Measurements from ENCODE around the gene GLG1. TPM values are rescaled to one million over a fixed set of nuclear protein-coding genes. Genes with fewer than 3 reads are reported as not detected.

GLG1 gene
- total RNA-seq, 1 donor: 119 TPM

DNA sequence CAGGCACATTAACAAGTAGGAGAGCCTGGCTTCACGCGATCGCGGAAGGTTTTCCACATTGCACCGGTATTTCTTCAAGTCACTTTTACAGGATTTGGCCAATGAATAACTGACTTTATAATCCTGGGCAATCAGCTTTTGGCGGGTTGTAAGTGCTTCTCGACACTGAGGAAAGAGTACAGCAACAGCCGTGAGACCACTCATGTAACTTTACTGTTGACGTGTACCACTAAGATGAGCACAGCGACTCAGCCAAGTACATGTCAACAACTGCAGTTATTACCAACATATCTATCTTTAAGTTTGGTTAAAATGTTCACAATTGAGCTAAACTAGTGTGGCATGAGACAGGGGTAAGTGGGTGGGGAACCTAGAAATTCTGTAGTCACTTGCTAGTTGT, 113.9 kb downstream of the GLG1 start:
- H3K4me3 ChIP-seq (ENCODE audit: low read depth, low read length): no peak overlapping the region
- DNase-seq (ENCODE audit: low read depth): no peak
- TF ChIP-seq, protein P1, sequence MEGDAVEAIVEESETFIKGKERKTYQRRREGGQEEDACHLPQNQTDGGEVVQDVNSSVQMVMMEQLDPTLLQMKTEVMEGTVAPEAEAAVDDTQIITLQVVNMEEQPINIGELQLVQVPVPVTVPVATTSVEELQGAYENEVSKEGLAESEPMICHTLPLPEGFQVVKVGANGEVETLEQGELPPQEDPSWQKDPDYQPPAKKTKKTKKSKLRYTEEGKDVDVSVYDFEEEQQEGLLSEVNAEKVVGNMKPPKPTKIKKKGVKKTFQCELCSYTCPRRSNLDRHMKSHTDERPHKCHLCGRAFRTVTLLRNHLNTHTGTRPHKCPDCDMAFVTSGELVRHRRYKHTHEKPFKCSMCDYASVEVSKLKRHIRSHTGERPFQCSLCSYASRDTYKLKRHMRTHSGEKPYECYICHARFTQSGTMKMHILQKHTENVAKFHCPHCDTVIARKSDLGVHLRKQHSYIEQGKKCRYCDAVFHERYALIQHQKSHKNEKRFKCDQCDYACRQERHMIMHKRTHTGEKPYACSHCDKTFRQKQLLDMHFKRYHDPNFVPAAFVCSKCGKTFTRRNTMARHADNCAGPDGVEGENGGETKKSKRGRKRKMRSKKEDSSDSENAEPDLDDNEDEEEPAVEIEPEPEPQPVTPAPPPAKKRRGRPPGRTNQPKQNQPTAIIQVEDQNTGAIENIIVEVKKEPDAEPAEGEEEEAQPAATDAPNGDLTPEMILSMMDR (IDR thresholded peaks at IDR 0.05; ENCODE audit: insufficient read depth, low read length): no peak

DNA sequence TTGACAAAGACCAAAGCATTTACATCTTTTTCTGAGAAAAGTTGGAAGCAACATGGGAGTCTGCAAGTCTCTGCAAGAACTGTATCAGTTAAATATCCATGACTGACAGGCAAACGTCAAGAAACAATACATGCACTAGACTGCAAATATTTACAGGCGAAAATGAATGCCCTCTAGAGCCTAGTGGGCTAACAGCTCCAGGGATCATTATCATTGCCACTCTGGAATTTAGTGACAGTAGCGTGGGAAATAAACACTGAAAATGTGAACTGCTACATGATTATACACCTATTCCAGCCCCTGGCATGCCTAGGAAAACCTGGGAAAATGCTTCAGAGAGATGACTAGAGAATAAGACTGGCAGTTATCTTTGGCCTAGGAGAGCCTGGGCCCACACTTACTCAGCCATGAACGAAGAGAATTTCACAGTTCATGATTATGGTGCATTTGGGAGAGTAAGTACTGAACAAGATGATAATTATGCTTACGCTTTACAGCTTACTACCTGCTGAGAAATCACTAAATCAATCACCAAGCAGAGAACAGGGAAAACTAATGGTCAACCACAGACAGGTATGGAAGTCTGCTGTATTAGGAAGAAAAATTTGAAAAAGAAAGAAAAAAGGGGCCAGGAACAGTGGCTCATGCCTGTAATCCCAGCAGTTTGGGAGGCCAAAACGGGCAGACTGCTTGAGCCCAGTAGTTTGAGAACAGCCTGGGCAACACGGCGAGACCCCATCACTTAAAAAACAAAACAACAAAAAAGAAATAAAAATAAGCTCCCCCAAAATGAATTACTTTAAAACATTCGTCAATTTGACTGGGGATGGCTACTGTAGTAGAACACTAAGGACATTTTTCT, 119.0 kb downstream of the GLG1 start:
- TF ChIP-seq, protein P1 (IDR thresholded peaks at IDR 0.05; ENCODE audit: insufficient read depth, low read length): no peak
- DNase-seq (ENCODE audit: low read depth): no peak
- no peak overlapping the region for H3K4me3 ChIP-seq (ENCODE audit: low read depth, low read length)

DNA sequence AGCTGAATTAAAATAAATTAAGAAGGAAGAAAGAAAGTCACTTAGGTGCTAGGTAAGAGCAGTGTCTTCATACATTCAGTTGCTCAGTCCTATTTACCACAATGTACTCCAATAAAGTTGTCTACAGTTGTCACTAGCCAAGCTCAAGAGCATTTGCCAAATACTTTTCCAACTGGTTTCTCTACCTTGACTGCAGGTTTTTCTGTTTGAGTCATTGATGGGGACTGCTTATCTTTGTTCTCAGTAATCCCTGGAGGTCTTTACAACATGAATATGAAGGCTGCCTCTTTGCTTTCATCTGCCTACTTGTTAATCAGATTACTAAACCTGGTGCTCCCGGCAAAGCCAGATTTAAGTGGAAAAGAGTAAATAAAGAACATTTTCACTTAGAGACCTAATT, 121.0 kb downstream of the GLG1 start:
- TF ChIP-seq, protein P1 (IDR thresholded peaks at IDR 0.05; ENCODE audit: insufficient read depth, low read length): no peak

DNA sequence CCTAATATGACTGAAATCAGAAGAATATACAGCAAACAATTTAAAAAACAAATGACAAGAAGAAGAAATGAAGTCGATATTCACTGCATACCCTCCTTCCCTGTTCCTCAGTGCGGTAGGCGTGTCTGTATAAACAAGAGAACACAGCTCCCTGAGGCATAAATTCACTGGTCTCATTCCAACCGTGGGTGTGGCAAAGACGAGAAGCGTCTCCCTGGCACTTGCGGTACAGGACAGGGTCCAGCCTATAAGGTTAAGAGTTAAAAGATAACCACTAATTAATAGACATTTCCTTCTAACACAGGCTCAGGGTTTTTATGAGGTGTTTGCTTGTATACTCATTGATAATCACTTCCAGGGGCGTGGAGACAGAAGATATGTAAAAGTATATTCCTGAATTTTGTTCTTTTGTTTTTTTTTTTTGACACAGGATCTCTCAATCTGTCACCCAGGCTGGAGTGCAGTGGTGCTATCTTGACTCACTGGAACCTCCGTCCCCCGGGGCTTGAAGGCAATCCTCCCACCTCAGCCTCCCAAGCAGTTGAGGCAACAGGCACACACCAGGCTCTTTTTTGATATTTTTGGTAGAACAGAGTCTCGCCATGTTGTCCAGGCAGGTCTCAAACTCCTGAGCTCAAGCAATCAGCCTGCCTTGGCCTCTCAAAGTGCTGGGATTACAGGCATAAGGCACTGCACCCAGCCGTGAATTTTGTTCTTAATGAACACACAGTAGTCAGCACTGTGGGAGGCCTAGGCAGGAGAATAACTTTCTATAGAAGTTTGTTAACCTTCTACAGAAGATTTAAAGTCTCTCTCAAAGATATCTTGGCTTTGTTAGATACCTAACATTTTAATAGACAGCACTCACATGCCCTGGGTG, 126.5 kb downstream of the GLG1 start:
- peak; percentile 62 for DNase-seq (ENCODE audit: low read depth)
- TF ChIP-seq, protein P1 (IDR thresholded peaks at IDR 0.05; ENCODE audit: insufficient read depth, low read length): no peak
- no peak overlapping the region for H3K4me3 ChIP-seq (ENCODE audit: low read depth, low read length)

More for the DNA sequence above, 121.0 kb downstream of the GLG1 start:
- DNase-seq (ENCODE audit: low read depth): no peak
- H3K4me3 ChIP-seq (ENCODE audit: low read depth, low read length): no peak overlapping the region

DNA sequence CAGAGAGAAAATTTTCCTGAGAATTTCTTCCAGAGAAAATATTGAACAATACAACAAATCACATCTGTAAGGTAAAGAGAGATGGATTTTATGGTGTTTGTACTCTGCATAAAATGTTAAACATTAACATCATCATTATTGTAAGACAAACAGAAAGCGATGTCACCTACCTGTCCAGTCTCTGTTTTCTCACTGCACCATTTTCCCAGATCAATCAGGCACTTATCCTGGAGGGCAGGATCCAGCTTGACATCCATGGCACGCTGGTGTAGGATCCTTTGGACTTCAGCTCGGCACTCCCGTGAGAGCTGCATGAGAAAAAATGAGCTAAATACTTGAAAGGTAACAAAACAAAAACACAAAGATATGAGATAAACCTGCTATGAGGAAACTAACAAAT, 129.7 kb downstream of the GLG1 start:
- H3K4me3 ChIP-seq (ENCODE audit: low read depth, low read length): no peak overlapping the region
- TF ChIP-seq, protein P1 (IDR thresholded peaks at IDR 0.05; ENCODE audit: insufficient read depth, low read length): no peak
- DNase-seq (ENCODE audit: low read depth): no peak

DNA sequence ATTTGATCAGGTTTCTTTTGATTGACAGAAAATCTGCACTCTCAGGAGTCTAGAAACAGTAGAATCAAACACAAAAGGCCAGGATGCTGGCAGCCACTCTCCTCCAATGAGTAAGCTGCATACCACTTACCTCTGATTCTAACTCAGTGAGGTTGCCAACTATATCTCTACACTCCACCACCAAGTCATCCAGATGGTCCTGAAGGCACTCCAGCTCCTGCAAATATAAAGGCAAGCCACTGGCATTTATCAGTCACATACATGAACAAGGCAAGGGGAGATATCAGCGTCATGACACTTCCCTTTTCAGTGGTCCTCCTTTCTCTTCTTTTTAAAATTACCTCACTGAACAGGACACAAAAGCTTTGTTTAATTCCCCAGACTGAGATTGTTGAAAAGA, 132.5 kb downstream of the GLG1 start:
- TF ChIP-seq, protein P1 (IDR thresholded peaks at IDR 0.05; ENCODE audit: insufficient read depth, low read length): no peak
- DNase-seq (ENCODE audit: low read depth): no peak
- H3K4me3 ChIP-seq (ENCODE audit: low read depth, low read length): no peak overlapping the region
